ENCODE measurements around the gene EVI2B. TPM values are rescaled to one million over a fixed set of nuclear protein-coding genes. Genes with fewer than 3 reads are reported as not detected.

Gene EVI2B
- total and polyA plus RNA-seq, 3 experiments from 2014 or later: 29.8 to 97.4 (median 32.7) TPM

DNA sequence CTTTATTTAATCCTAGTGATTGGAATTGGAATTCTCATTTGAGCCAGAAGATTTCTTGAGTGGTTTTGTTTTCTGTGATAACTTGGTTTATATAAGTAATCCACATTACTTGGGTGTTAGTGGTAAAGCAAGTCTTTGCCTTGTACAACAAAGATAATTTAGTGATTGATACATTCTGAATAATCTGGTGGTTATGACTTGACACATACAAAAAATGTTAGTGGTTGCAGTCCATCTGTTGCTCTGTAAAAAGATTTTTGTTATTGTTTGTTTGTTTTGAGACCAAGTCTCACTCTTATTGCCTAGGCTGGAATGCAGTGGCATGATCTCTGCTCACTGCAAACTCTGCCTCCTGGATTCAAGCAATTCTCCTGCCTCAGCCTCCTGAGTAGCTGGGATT, 30.0 kb downstream of the EVI2B start:
- Mint-ChIP-seq H3K9me3 (no peaks in the 10 kb centered on the region), H3K36me3 (peaks cover 0 to 6% (median 5%) of the 10 kb centered on the region in 3 donors), H3K4me1 (peaks cover 0 to 9% (median 1%) of the 10 kb centered on the region in 3 donors), H3K27ac (no peak overlapping the region), H3K4me3 (no peak overlapping the region), H3K27me3 (no peaks in the 10 kb centered on the region)
- no peaks in the 10 kb centered on the region for H3K36me3 ChIP-seq (ENCODE audit: insufficient read depth, low read length)
- H3K9me3 ChIP-seq (ENCODE audit: low read length): no peaks in the 10 kb centered on the region
- DNase-seq: no peak
- no peaks in the 10 kb centered on the region for H3K4me1 ChIP-seq (ENCODE audit: insufficient read depth, low read length)
- H3K27me3 ChIP-seq (ENCODE audit: insufficient read depth, low read length, poor library complexity, severe bottlenecking): no peaks in the 10 kb centered on the region
- ChIA-PET POLR2A (no interaction called here), CTCF (no interaction called here)
- no peak overlapping the region for H3K27ac ChIP-seq (ENCODE audit: low read depth, low read length)
- H3K4me3 ChIP-seq (ENCODE audit: low read length): no peak overlapping the region

DNA sequence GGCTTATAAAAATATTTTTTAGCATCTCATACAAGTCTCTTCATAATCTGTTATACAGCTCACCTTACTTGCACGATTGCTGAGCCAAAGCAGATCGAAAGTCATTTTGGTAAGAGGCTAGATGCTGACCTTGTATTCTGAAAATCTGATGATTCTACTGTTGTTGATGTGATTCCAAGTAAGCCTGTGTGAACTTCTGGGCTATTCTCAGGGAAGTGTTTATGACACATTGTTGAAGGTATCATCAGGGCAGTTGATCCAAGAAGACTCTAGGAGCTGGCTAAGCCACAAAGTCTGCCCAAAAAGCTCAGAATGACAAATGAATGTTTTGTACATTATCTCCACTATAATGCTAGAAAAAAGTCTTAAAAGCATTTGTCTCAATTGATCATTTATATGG, 32.8 kb downstream of the EVI2B start:
- H3K27me3 ChIP-seq (ENCODE audit: insufficient read depth, low read length, poor library complexity, severe bottlenecking): no peaks in the 10 kb centered on the region
- Mint-ChIP-seq H3K9me3 (no peaks in the 10 kb centered on the region), H3K4me3 (no peak overlapping the region), H3K27ac (no peak overlapping the region), H3K36me3 (peaks cover 6 to 9% (median 8%) of the 10 kb centered on the region in 3 donors), H3K4me1 (no peaks in the 10 kb centered on the region), H3K27me3 (no peaks in the 10 kb centered on the region)
- no peak for DNase-seq
- H3K9me3 ChIP-seq (ENCODE audit: low read length): no peaks in the 10 kb centered on the region
- H3K4me1 ChIP-seq (ENCODE audit: insufficient read depth, low read length): no peaks in the 10 kb centered on the region
- H3K27ac ChIP-seq (ENCODE audit: low read depth, low read length): no peak overlapping the region
- H3K4me3 ChIP-seq (ENCODE audit: low read length): no peak overlapping the region
- CTCF ChIA-PET: no interaction called here
- POLR2A ChIA-PET: no interaction called here
- no peaks in the 10 kb centered on the region for H3K36me3 ChIP-seq (ENCODE audit: insufficient read depth, low read length)

DNA sequence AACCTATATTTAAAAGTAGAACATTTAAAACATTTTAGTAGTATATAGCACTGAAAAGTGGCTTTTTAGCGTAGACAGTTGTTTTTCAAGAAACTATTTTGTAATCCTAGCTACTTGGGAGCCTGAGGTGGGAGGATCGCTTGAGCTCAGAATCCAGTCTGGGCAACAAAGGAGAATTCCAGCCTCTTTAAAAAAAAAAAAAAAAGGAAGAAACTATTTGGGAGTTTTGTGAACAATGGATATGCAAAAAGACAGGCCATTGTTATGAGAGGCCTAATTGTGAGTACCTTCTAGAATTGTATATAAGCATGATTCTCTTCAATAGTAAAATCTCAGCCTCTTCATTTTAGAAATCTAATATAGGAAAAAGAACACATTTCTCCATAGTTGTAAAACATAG, 34.5 kb downstream of the EVI2B start:
- H3K9me3 ChIP-seq (ENCODE audit: low read length): no peaks in the 10 kb centered on the region
- H3K36me3 Mint-ChIP-seq: peaks cover 6 to 10% (median 9%) of the 10 kb centered on the region in 3 donors
- no peak for DNase-seq
- no peaks in the 10 kb centered on the region for H3K4me1 ChIP-seq (ENCODE audit: insufficient read depth, low read length)
- H3K27ac Mint-ChIP-seq: no peak overlapping the region
- ChIA-PET CTCF (no interaction called here), POLR2A (no interaction called here)
- H3K27me3 Mint-ChIP-seq: no peaks in the 10 kb centered on the region
- H3K4me3 Mint-ChIP-seq: no peak overlapping the region
- no peak overlapping the region for H3K4me3 ChIP-seq (ENCODE audit: low read length)
- no peaks in the 10 kb centered on the region for H3K9me3 Mint-ChIP-seq
- no peaks in the 10 kb centered on the region for H3K4me1 Mint-ChIP-seq
- H3K36me3 ChIP-seq (ENCODE audit: insufficient read depth, low read length): no peaks in the 10 kb centered on the region
- H3K27me3 ChIP-seq (ENCODE audit: insufficient read depth, low read length, poor library complexity, severe bottlenecking): no peaks in the 10 kb centered on the region
- H3K27ac ChIP-seq (ENCODE audit: low read depth, low read length): no peak overlapping the region

DNA sequence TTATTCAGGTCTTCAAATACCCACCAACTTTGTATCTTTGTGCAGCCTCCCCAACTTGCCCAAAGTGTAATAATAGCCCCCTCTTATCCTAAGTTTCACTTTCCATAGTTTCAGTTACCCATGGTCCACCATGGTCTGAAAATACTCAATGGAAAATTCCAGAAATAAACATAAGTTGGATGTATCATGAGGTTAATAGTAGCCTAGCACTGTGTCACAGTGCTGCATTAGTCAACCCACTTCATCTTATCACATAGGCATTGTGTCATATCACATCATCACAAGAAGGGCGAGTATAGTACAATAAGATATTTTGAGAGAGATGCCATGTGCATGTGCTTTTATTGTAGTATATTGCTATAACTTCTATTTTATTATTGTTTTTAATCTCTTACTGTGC, 38.7 kb downstream of the EVI2B start:
- Histone ChIP-seq H3K27ac (ENCODE audit: low read depth, low read length) (no peak overlapping the region), H3K36me3 (ENCODE audit: insufficient read depth, low read length) (no peaks in the 10 kb centered on the region), H3K4me3 (ENCODE audit: low read length) (no peak overlapping the region), H3K4me1 (ENCODE audit: insufficient read depth, low read length) (no peaks in the 10 kb centered on the region), H3K9me3 (ENCODE audit: low read length) (no peaks in the 10 kb centered on the region), H3K27me3 (ENCODE audit: insufficient read depth, low read length, poor library complexity, severe bottlenecking) (no peaks in the 10 kb centered on the region)
- ChIA-PET POLR2A (no interaction called here), CTCF (no interaction called here)
- no peaks in the 10 kb centered on the region for H3K27me3 Mint-ChIP-seq
- H3K4me3 Mint-ChIP-seq: no peak overlapping the region
- H3K36me3 Mint-ChIP-seq: peaks cover 5 to 11% (median 10%) of the 10 kb centered on the region in 3 donors
- no peaks in the 10 kb centered on the region for H3K4me1 Mint-ChIP-seq
- no peaks in the 10 kb centered on the region for H3K9me3 Mint-ChIP-seq
- no peak for DNase-seq
- no peak overlapping the region for H3K27ac Mint-ChIP-seq

DNA sequence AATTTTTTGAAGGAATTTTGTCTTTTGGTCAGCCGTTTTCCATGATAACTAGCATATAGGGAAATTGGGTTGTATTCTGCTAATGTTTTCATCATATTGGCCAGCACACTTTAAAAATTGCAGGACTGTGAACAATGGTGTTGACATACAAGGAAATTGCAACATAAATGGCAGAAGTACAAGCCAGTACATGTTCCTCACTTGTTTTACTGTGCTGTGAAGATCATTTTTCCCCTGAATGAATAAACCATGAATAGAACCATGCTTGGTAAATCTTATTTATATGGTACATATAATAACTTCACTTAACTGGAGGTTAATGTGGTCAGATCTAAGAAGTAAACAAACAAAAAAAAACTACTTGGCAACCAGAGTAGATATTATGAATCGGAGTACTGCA, 39.6 kb downstream of the EVI2B start:
- H3K27ac Mint-ChIP-seq: no peak overlapping the region
- no peaks in the 10 kb centered on the region for H3K9me3 Mint-ChIP-seq

DNA sequence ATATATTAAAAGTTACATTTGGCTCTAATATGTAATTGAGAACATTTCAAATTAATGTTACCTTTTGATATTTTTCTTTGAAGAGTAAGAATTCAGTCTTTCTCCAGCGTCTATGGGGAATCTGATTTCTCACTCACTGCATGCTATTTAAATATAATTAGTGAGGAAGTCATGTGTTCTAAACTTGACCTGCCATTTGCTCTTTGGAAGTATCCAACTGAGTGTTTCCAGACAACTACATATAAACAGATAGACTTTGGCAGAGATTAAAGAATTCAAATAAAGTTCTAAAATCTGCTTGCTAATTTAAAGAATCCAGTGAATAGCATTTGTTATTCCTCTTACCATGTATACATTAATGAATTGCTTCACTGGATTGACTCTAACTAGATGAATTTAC, 40.3 kb downstream of the EVI2B start:
- no peaks in the 10 kb centered on the region for H3K27me3 Mint-ChIP-seq
- DNase-seq: no peak
- no peaks in the 10 kb centered on the region for H3K9me3 ChIP-seq (ENCODE audit: low read length)
- no peak overlapping the region for H3K4me3 Mint-ChIP-seq
- H3K9me3 Mint-ChIP-seq: no peaks in the 10 kb centered on the region
- H3K4me1 ChIP-seq (ENCODE audit: insufficient read depth, low read length): no peaks in the 10 kb centered on the region
- ChIA-PET CTCF (no interaction called here), POLR2A (no interaction called here)
- no peaks in the 10 kb centered on the region for H3K4me1 Mint-ChIP-seq
- H3K27ac ChIP-seq (ENCODE audit: low read depth, low read length): no peak overlapping the region
- no peak overlapping the region for H3K4me3 ChIP-seq (ENCODE audit: low read length)
- no peak overlapping the region for H3K27ac Mint-ChIP-seq
- H3K27me3 ChIP-seq (ENCODE audit: insufficient read depth, low read length, poor library complexity, severe bottlenecking): no peaks in the 10 kb centered on the region
- peaks cover 5 to 22% (median 13%) of the 10 kb centered on the region in 3 donors for H3K36me3 Mint-ChIP-seq
- H3K36me3 ChIP-seq (ENCODE audit: insufficient read depth, low read length): no peaks in the 10 kb centered on the region

More for the DNA sequence above, 39.6 kb downstream of the EVI2B start:
- Histone ChIP-seq H3K4me3 (ENCODE audit: low read length) (no peak overlapping the region), H3K9me3 (ENCODE audit: low read length) (no peaks in the 10 kb centered on the region), H3K4me1 (ENCODE audit: insufficient read depth, low read length) (no peaks in the 10 kb centered on the region), H3K27me3 (ENCODE audit: insufficient read depth, low read length, poor library complexity, severe bottlenecking) (no peaks in the 10 kb centered on the region), H3K27ac (ENCODE audit: low read depth, low read length) (no peak overlapping the region), H3K36me3 (ENCODE audit: insufficient read depth, low read length) (no peaks in the 10 kb centered on the region)
- ChIA-PET CTCF (no interaction called here), POLR2A (no interaction called here)
- no peaks in the 10 kb centered on the region for H3K4me1 Mint-ChIP-seq
- no peaks in the 10 kb centered on the region for H3K27me3 Mint-ChIP-seq
- no peak overlapping the region for H3K4me3 Mint-ChIP-seq
- no peak for DNase-seq
- peaks cover 5 to 17% (median 10%) of the 10 kb centered on the region in 3 donors for H3K36me3 Mint-ChIP-seq

DNA sequence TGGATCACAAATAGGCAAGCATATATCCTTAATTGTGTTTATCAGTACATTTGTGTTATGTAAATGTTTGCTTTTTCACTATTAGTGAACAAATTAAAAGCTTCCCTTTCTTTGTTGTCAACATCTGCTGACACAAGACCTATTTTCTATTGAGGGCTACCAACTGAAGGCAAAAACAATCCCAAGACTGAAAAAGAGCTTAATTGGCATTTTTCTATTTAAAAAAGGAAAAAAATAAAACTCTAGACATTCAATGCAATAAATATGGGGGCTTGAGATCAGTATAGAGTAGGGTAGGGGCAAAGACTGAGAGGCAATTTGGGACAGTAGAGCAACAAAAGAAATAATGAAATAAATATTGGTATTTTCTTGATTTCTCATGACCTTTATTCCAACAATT, 41.1 kb downstream of the EVI2B start:
- Histone ChIP-seq H3K4me1 (ENCODE audit: insufficient read depth, low read length) (no peaks in the 10 kb centered on the region), H3K9me3 (ENCODE audit: low read length) (no peaks in the 10 kb centered on the region), H3K4me3 (ENCODE audit: low read length) (no peak overlapping the region), H3K27ac (ENCODE audit: low read depth, low read length) (no peak overlapping the region), H3K36me3 (ENCODE audit: insufficient read depth, low read length) (no peaks in the 10 kb centered on the region), H3K27me3 (ENCODE audit: insufficient read depth, low read length, poor library complexity, severe bottlenecking) (no peaks in the 10 kb centered on the region)
- Mint-ChIP-seq H3K27me3 (no peaks in the 10 kb centered on the region), H3K4me1 (no peaks in the 10 kb centered on the region), H3K27ac (peak overlapping the region in 1 of 8 donors; percentile 25), H3K9me3 (no peaks in the 10 kb centered on the region), H3K4me3 (no peak overlapping the region), H3K36me3 (peaks cover 5 to 25% (median 13%) of the 10 kb centered on the region in 3 donors)
- ChIA-PET POLR2A (no interaction called here), CTCF (no interaction called here)
- DNase-seq: no peak

DNA sequence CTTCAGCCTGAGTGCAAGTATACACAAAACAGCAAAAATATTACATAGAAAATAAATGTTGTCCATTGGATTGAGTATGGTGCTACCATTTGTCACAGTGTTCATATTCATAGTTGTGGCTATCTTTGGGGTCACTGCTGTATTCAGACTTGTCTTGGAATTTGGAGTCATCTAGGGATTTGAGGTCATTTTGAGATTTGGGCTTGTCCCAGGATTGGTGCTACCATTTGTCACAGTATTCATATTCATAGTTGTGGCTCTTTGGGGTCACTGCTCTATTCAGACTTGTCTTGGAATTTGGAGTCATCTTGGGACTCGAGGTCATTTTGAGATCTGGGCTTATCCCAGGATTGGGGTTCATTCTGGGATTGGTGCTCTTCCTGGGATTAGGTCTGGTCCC, 41.6 kb downstream of the EVI2B start:
- POLR2A ChIA-PET: no interaction called here
- no peaks in the 10 kb centered on the region for H3K4me1 ChIP-seq (ENCODE audit: insufficient read depth, low read length)
- H3K27me3 Mint-ChIP-seq: no peaks in the 10 kb centered on the region
- no peak overlapping the region for H3K27ac ChIP-seq (ENCODE audit: low read depth, low read length)
- H3K4me1 Mint-ChIP-seq: no peaks in the 10 kb centered on the region
- CTCF ChIA-PET: no interaction called here
- H3K36me3 ChIP-seq (ENCODE audit: insufficient read depth, low read length): no peaks in the 10 kb centered on the region
- no peak overlapping the region for H3K4me3 Mint-ChIP-seq
- no peak overlapping the region for H3K4me3 ChIP-seq (ENCODE audit: low read length)
- peaks cover 5 to 27% (median 16%) of the 10 kb centered on the region in 3 donors for H3K36me3 Mint-ChIP-seq
- H3K27me3 ChIP-seq (ENCODE audit: insufficient read depth, low read length, poor library complexity, severe bottlenecking): no peaks in the 10 kb centered on the region
- H3K27ac Mint-ChIP-seq: no peak overlapping the region
- no peak for DNase-seq
- H3K9me3 ChIP-seq (ENCODE audit: low read length): no peaks in the 10 kb centered on the region
- H3K9me3 Mint-ChIP-seq: no peaks in the 10 kb centered on the region

DNA sequence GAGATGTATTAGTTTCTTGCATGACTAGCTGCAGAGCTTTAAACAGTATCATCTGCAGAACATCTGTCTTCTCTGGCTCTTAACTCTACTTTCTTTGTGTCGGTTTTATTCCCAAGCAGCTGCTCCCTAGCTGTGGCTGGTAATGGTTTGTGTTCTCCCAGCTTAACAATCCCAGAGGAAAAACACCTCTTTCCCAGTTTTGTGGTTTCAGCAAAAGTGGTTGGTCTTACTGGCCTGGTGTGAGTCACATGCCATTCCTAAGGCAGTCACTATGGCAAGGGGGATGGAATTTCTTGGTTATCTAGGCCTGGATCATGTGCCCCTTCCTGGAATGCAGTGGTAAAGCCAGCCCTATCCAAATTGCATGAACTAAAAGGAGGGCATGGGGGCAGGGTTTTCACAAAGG, 44.3 kb downstream of the EVI2B start:
- no peak overlapping the region for H3K4me3 Mint-ChIP-seq
- H3K4me1 Mint-ChIP-seq: no peaks in the 10 kb centered on the region
- no peak overlapping the region for H3K4me3 ChIP-seq (ENCODE audit: low read length)
- no peak overlapping the region for H3K27ac Mint-ChIP-seq
- no peaks in the 10 kb centered on the region for H3K36me3 ChIP-seq (ENCODE audit: insufficient read depth, low read length)
- ChIA-PET POLR2A (no interaction called here), CTCF (no interaction called here)
- H3K36me3 Mint-ChIP-seq: peaks cover 5 to 36% (median 17%) of the 10 kb centered on the region in 3 donors
- DNase-seq: no peak
- no peaks in the 10 kb centered on the region for H3K9me3 ChIP-seq (ENCODE audit: low read length)
- H3K27ac ChIP-seq (ENCODE audit: low read depth, low read length): no peak overlapping the region
- no peaks in the 10 kb centered on the region for H3K27me3 Mint-ChIP-seq
- no peaks in the 10 kb centered on the region for H3K27me3 ChIP-seq (ENCODE audit: insufficient read depth, low read length, poor library complexity, severe bottlenecking)
- no peaks in the 10 kb centered on the region for H3K4me1 ChIP-seq (ENCODE audit: insufficient read depth, low read length)
- H3K9me3 Mint-ChIP-seq: no peaks in the 10 kb centered on the region

Measured in CD8-positive, alpha-beta memory T cell (primary cell).